Glomerular visceral epithelial cell (primary cell): ENCODE results near the gene JARID2.
A peak's percentile ranks its signal among the peaks of the same experiment; 100 is the strongest.
"Not testable (repeated sequence)": the region's sequence is repeated elsewhere in the genome, so short reads cannot be mapped to it uniquely, and the experiment has no call there.

Experiments
- DNase-seq: peaks from one replicate; pipeline ENCODE4 v3.0.0-alpha.2; 2016; ENCODE audit errors: extremely low spot score

JARID2 gene

GRCh38 chr6:15539722-15540270, 293.9 kb downstream of the JARID2 start:
- DNase-seq = peak; percentile 26

GRCh38 chr6:15543332-15543917, 297.6 kb downstream of the JARID2 start:
- not testable (repeated sequence) for DNase-seq

- DNase-seq = no peak
Measured at GRCh38 chr6:15544321-15544900, 298.5 kb downstream of the JARID2 start.

GRCh38 chr6:15546591-15546990, 300.7 kb downstream of the JARID2 start:
- DNase-seq = no peak

- no peak for DNase-seq
Measured at GRCh38 chr6:15547400-15547799, 301.5 kb downstream of the JARID2 start.

GRCh38 chr6:15549371-15549770, 303.5 kb downstream of the JARID2 start:
- DNase-seq = no peak

GRCh38 chr6:15550546-15551123, 304.8 kb downstream of the JARID2 start:
- no peak for DNase-seq

- no peak for DNase-seq
Measured at GRCh38 chr6:15551262-15551661, 305.4 kb downstream of the JARID2 start.

GRCh38 chr6:15551798-15552197, 305.9 kb downstream of the JARID2 start:
- peak; percentile 53 for DNase-seq

GRCh38 chr6:15553031-15553430, 307.2 kb downstream of the JARID2 start:
- no peak for DNase-seq

- DNase-seq = no peak
Measured at GRCh38 chr6:15553736-15554294, 307.9 kb downstream of the JARID2 start.

GRCh38 chr6:15554728-15555100, 308.8 kb downstream of the JARID2 start:
- DNase-seq = no peak

GRCh38 chr6:15555101-15556038, 309.5 kb downstream of the JARID2 start:
- DNase-seq = no peak

- DNase-seq = no peak
Measured at GRCh38 chr6:15556711-15557110, 310.8 kb downstream of the JARID2 start.

GRCh38 chr6:15557174-15557573, 311.3 kb downstream of the JARID2 start:
- DNase-seq = no peak

- no peak for DNase-seq
Measured at GRCh38 chr6:15560713-15561112, 314.8 kb downstream of the JARID2 start.

- no peak for DNase-seq
Measured at GRCh38 chr6:15561447-15562199, 315.8 kb downstream of the JARID2 start.

GRCh38 chr6:15562977-15563376, 317.1 kb downstream of the JARID2 start:
- DNase-seq = no peak

GRCh38 chr6:15569035-15569995, 323.4 kb downstream of the JARID2 start:
- no peak for DNase-seq

GRCh38 chr6:15570171-15570570, 324.3 kb downstream of the JARID2 start:
- no peak for DNase-seq
